HG02642 (cell line): Measurements from ENCODE around the gene GYPC.
"Not testable (repeated sequence)": the region's sequence is repeated elsewhere in the genome, so short reads cannot be mapped to it uniquely, and the experiment has no call there.

ENCODE experiments used
- ATAC-seq: cut with Tn5 transposase; IDR thresholded peaks from one replicate; pipeline ENCODE4 v1.9.1; 2021; ENCODE audit warnings: mild to moderate bottlenecking; ENCODE audit not compliant: unreplicated experiment, poor library complexity

The GYPC gene

DNA sequence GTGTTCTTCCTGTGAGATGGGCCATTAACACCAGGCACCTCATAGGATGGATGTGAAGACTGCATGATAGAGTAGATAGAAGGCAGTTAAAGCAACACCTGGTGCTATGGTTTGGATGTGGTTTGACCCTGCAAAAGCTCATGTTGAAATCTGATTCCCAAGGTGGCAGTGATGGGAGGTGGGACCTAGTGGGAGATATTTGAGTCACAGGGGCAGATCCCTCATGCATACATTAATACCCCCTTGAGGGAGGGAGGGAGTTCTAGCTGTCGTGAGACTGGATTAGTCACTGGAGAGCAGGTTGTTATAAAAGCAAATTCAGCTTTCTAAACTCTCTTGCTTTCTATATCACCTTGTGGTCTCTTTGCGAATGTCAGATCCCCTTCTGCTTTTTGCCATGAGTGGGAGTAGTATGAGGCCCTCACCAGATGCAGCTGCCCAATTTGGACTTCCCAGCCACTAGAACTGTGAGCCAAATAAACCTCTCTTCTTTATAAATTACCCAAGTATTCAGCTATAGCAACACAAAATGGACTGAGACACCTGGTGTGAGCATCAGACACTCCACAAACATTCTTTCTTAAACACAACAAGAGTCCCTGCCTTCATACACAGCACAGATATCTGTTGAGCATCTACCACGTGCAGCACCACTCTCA, 37.1 kb downstream of the GYPC start:
- ATAC-seq = not testable (repeated sequence)

DNA sequence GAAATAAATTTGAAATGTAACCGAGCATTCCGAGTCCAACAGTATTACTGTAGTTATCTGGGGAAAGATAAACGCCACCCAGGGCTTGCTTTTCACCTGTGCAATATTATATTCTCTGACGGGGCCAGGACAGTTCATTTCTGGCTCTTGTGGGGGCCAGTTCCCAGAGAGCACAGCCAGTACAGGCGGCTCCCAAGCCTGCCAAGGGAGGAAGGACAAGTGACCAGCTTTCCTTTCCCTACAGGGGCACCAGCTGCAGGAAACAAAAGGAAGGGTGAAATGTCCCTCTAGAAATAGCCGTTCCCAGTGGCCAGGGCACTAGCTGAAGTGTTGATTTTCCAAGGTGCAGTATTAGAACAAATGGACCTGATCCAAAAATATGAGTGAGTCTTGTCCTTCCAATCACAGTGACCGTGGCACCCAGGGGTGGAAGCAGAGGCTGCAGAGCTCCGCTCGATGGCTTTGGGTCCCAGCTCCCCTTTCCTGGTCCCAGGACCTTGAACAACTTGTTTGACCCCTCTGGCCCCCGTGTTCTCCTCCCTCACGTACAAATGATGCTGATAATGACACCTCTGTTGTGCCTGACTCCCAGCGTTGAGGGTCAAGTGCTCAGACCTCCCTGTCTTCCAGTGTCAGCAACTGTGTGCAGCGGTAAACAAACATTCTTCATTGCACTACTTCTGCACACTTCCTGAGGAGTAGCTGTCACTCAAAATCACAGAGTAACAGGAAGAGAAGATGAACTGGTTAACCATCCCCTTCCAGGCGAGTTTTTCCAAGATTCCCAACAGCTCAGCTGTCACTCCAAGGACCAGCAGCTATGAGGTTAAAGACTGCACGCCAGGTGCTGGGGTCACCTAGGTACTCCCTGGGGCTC, 40.9 kb downstream of the GYPC start:
- ATAC-seq = no peak

DNA sequence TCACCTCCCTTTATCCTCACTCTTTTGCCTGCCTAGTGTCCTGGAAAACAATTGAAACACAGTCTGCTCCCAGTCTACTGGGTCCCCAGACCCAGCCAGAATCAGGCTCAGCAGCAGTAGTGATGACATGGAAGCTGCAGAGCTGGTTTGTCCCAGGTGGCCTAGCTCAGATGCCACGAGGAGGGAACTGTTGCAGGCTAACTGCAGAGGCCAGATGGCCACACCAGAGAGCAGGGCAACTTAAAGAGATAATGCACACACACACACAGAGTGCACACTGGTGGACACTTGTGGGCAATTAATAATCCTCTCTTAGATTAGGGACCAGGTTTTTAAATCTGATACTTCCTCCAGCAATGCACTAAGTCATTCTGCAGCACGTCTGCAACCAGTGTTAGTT, 42.4 kb downstream of the GYPC start:
- no peak for ATAC-seq

DNA sequence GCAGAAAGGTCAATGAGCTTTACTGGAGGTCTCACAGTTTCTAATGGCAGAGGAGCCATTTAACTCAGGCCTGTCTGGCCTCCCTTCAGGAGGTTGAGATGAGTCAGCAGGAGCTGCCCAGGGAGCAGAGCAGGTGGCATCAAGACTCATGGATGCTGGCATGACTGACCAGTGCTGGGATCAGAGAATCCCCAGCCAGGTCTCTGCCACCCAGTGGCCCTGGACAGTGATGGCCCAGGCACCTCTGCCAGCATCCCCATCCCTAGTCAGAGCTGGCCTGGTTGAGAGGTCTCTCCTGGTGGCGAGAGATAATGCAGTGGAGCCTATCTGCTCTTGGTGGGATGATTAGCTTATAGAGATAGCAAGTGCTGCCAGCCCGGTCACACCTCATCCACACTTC, 43.1 kb downstream of the GYPC start:
- ATAC-seq = no peak

DNA sequence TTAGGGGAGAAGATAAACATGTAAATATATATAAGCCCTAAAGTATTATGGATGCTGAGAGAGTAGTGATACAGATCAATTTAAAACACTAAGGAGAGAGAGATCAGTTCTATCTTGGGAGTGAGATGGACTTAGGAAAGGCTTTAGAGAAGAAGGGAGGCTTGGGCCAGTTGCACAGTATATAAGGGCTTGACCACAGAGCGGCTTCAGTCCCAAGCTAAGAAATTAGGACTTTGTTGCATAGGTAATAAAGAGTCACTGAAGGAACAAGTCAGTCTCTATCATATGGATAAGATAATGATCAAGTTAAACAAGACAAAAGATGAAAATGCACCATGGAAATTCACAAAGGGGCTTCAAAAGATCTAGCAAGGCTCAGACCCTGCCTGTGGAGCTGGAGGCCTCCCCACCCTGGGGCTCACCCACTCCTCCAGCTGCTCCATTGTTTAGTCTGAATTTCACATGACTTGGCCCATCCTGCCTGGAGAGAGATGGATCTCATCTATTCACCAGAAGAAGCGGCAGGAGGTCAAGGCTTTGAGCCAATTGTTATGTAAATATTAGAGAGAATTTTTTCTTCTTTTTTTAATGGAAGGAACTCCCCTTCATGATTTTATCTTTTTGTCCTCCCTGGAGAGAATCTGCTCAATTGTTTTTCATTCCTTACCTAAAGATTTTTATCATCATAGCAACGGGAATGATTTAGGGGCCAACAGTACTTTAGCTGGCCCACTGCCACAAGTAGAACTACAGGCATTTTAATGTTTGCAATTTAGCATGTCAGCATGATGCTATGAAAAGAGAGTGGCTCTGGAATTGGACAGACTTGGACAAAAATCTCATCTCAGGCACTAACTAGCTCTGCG, 44.0 kb downstream of the GYPC start:
- ATAC-seq = no peak

DNA sequence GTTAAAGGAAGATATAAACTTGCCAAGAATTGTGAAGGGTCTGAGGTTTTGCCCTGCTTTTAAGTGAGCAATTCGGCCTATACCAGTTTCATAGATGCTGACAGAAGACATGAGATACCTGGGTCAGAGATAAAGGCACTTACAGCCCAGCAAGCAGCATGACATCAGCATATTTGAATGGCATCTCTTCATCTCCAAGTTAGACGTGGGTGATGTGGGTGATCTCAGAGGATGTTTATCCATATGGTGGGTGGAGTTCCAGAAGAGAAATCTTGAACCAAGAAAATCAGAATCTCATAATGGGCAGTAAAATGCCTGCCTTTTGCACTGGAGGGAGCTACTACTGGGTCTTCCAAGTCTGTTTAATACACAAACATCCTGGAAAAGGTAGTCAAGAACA, 44.7 kb downstream of the GYPC start:
- ATAC-seq = no peak

DNA sequence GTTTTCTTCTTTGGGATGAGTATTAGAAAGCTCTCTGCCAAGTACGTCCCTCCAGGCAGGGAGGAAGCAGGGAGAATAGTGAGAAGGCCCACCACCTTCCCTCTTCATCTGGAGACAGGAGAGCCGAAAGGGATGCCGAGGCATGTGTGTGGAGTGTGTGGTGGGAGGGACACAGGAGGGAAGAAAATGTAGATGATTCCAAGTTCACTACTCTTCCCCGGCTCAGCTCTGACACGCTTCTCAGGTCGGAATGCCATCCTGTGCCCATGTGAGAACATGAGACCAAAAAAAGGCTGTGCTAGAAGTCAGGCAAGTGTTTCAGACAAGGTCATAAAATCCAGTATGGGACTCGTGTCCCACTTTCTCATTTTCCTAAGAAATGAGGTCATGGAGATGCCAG, 47.4 kb downstream of the GYPC start:
- ATAC-seq = no peak

DNA sequence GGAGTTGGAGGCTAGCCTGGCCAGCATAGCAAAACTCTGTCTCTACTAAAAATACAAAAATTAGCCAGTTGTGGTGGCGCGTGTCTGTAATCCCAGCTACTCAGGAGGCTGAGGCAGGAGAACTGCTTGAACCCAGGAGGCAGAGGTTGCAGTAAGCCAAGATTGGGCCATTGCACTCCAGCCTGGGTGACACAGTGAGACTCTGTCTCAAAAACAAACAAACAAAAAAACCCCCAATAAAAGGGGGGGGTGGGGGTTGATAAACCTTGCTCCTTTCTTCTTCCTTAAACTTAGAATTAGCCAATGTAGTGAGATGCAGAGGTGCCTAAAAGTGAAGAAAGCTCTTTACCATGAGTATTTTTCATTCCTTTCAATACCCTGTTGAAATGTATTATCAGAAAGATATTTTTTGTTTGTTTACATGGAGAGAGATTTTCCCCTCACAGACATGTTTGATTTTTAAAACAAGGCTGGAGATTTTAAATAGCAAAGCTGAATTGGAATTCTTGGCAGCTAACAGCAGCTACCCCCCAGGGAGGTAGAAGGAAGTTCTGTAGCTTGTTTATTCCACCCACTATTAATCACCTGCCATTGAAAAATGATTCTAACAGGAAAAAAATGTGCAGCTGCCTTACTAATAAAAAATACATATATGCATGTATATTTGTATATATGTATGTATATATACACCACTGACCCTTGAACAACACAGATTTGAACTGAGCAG, 48.6 kb downstream of the GYPC start:
- ATAC-seq = no peak

DNA sequence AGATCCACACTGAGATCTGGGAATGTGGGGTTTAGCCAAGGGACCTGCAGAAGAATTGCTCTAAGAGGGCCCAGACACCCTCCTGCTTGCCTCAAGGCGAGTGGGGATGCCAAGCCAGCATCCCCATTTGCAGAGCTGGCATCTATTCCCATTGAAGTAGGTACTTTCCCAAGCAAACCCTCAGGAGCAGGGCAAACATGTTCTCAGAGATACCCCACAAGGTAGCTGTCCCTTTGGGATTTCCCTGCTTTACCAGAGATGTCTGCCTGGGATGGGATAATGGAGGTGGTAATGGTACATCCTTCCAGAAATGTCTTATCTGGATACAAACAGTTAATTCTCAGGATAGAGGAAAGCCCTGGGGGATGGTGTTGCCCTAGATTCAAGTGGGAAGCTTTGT, 51.2 kb downstream of the GYPC start:
- no peak for ATAC-seq

DNA sequence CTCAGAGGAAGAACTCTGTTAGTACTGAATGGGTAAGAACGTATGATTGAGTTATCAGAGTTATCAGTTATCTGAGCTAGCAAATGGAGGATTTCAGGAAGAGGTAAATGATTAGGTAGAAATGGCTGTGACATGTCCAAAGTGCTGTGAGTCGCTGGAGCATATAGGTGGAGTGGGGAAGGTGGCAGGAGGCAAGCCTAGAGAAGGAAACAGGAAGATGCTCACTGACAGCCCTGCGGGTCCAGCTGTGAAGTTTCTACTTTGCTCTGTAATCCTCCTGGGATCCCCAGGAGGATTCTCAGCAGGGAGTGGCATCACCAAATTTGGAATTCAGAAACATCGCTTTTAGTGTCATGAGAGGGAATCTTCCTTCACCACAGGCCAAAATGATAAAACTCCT, 52.0 kb downstream of the GYPC start:
- ATAC-seq = no peak

DNA sequence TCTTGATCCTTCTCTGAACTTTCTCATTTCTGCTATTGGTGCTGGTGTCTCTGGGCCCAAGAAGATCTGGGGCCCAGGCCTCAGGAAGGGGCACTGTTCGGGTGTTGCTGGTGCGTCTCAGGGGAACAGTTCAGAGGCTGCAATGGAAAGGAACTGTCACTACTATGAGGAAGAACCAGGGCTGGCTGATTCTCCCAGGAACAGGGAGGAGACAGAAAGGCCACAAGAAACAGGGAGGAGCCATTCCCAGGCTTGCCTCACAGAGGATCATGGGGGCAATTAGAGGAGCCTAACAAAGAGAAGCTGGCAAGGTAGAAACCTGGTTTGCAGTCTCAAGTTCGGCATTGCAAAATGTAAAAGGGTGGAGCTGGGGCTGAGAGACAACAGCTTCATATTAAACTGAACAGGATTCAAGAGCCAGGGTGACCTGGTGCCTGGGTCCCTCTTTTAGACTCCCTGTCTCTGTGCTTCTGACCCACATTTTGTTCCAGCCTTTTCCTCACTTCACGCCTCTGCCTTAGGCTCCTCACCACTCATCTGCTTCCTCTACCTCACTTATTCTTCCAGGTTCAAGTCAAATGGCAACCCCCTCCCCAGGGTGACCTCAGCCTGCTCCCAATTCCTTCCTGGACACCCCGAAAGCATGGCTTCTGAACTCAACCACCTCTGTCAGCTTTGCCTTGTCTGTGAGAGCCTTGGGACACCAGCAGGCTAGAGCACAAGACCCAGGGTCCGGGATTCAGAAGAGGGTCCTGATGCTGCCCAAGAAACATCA, 58.4 kb downstream of the GYPC start:
- no peak for ATAC-seq

DNA sequence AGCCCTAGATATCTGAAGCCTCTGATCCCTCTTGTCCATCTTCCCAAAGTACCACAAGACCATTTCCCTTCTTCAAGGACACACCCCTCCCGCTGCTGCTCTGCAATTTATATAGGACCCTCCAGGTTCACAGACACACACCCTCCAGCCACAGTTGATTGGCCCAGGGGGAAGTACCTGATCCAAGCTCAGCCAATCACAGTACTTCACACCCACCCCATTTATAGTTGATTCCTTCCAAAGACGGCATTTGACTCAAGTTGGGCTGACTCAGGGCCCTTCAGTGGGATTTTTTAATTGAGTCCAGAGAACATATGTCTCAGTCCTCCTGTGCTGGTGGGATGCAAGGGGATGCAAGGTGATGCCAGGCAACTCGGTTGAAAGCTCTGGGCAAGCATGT, 59.2 kb downstream of the GYPC start:
- ATAC-seq = no peak

DNA sequence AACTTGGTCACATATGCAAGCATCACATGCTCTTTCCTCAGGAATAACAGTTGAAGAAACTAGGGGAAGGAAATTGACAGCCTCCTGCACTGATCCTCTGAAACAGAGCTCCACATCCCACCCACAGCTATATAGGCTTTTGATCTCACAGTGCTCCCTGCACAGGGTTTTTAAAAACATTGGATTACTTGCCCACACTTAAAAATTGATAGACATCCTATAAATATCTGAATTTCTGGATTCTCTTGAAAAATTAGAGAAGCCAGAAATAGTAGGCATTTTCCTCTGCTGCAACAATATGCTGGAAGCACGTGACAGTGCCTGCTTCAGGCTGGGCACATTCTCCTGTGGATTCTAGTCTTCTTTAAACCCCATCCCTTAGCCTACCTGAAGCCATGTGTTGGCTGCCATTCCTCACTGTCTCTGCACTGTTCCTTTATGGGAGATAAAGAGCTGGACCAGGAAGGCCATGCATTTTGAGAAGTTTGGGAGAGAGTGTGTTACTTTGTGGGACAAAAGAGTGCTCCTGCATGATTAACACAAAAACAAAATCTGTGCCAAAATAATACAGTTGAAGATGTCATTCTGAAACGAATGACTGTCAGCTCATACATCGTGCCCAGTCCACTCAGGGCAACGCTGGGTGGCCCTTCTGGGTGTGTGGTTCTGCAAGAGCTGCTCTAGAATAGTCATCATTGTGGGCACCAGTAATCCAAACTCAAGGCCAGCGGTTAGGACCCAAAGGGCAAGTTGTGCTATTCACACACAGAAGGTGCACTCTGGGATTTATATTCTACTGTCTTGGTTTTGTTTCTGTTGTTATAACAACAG, 59.8 kb downstream of the GYPC start:
- ATAC-seq = no peak

DNA sequence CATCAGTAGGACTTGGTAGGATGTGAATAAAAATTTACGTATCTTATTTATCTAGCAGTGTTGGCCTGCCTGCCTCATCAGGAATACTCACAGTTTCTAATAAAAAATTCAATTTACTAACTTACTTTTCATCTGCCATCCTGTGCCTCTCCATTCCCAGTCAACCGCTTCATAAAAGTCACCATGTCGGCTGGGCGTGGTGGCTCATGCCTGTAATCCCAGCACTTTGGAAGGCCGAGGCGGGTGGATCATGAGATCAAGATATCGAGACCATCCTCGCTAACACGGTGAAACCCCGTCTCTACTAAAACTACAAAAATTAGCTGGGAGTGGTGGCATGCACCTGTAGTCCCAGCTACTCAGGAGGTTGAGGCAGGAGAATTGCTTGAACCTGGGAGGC, 61.3 kb downstream of the GYPC start:
- ATAC-seq = not testable (repeated sequence)

DNA sequence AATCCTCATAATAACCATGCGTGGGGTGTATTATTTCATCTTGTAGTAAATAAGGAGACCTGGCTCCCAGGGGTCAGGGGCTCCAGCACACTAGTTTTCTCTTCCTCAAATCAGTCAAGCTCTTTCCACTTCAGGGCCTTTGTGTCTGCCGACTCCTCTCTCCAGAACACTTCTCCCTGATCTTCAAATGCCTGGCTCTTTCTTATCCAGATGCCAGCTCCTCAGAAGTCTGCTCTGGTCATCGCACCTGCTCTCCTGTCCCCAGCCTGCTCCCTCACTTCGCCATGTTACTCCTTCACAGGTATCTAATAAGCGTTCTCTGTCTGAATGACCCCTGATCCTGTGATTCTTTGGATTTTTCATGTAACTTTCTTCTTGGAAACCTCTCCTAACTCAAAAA, 62.0 kb downstream of the GYPC start:
- no peak for ATAC-seq

DNA sequence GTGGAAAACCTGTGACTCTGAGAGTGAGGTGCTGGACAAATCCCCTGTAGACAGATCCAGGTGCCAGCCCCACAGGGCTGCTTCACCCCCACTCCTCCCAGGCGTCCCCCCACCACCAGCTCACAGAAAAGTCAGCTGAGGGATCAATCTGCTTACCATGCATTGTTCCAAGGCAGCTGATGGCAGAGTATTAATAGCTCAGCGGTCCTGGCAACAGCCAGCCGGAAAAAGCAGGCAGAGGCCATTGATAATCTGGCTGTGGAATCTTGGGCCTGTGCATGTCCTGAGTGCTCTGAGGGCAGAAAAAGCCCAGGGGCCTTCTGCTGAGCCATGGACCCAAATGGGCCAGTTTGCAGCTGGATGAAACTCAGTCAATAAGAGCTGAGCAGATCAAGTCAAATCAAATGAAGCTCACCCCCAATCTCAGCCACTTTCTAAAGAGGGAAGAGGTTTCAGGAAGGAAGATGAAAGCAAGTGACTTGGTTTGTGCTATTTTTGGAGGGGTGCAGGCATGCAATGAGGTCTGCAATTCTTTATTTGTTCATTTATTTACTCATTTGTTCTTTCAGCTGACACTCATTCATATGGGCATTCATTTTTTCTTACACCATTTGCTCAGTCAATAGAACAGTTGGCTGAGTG, 63.4 kb downstream of the GYPC start:
- ATAC-seq = no peak

DNA sequence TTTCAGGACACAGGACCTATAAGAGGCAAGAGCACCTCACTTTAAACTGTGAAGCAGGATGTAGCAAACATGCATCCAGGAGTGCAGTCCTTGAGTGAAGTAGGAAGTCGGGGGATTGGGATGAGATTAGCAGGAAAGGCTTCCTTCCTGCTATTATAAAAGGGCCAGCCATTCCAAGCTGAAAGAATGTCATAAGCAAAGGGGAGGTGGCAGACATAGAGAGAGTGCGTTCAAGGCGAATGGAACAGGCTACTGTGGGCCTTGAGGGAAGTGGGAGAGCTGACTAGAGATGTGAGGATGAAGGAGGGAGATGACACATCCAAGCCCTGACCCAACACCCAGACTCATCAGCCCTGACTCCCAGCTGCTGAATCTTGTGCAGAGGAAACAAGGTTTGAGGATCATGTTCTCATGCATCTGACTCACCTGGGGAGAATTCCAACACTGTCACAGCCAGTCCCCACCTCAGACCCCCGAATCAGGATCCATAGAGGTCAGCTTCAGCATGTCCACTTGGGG, 63.9 kb downstream of the GYPC start:
- no peak for ATAC-seq

DNA sequence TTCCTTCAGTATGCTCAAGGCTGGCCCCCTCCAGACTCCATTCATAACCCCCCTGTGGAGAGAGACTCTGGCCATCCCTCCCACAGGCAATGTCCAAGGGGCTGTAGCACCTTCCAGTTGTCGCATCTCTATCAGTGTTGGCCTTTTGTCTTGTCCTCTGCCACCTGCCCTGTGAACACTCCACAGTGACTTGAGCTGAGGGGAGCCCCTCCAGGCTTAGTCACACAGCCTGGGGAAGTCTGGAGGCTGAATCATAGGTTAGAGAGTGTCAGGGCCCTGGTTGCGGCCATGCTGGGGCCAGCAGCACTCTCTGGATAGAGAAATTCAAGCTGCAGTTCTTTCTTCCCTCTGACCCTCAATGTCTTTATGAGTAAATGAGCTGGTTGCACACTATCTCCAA, 64.7 kb downstream of the GYPC start:
- no peak for ATAC-seq
